BLaER1 treated with 17β-estradiol and CSF1 and Interleukin-3, amounts not matched to agents 10 nM and 100 nM (cell line): Measurements from ENCODE around the gene AJM1.
"Not testable (repeated sequence)": the region's sequence is repeated elsewhere in the genome, so short reads cannot be mapped to it uniquely, and the experiment has no call there.

Experiments used
- H3K27ac ChIP-seq, 11 experiments: shearing (Covaris generic); formaldehyde crosslinking; 2 replicates each; pipeline ENCODE4 v1.8.1; 2022
- H3K27me3 ChIP-seq, 11 experiments: shearing (Covaris generic); formaldehyde crosslinking; 2 replicates each; pipeline ENCODE4 v1.8.1; 2022
- H3K36me3 ChIP-seq, 11 experiments: shearing (Covaris generic); formaldehyde crosslinking; 2 replicates each; pipeline ENCODE4 v1.8.1; 2022
- H3K4me1 ChIP-seq, 10 experiments: shearing (Covaris generic); formaldehyde crosslinking; 2 replicates each; pipeline ENCODE4 v1.8.1; 2022
- H3K4me2 ChIP-seq, 11 experiments: shearing (Covaris generic); formaldehyde crosslinking; 2 replicates each; pipeline ENCODE4 v1.8.1; 2022
- H3K4me3 ChIP-seq, 10 experiments: shearing (Covaris generic); formaldehyde crosslinking; 2 replicates each; pipeline ENCODE4 v1.8.1; 2022
- H3K9ac ChIP-seq, 11 experiments: shearing (Covaris generic); formaldehyde crosslinking; 2 replicates each; pipeline ENCODE4 v1.8.1; 2022
- H3K9me3 ChIP-seq, 11 experiments: shearing (Covaris generic); formaldehyde crosslinking; replicated peaks in 1 of 11; 2 replicates each; pipeline ENCODE4 v1.8.1; 2022
- H4K20me1 ChIP-seq, 11 experiments: shearing (Covaris generic); formaldehyde crosslinking; 2 replicates each; pipeline ENCODE4 v1.8.1; 2022
- Cebpa-rat ChIP-seq, 11 experiments: shearing (Covaris generic); IDR thresholded peaks; 2 replicates each; pipeline ENCODE4 v1.8.1; 2022

The AJM1 gene

DNA sequence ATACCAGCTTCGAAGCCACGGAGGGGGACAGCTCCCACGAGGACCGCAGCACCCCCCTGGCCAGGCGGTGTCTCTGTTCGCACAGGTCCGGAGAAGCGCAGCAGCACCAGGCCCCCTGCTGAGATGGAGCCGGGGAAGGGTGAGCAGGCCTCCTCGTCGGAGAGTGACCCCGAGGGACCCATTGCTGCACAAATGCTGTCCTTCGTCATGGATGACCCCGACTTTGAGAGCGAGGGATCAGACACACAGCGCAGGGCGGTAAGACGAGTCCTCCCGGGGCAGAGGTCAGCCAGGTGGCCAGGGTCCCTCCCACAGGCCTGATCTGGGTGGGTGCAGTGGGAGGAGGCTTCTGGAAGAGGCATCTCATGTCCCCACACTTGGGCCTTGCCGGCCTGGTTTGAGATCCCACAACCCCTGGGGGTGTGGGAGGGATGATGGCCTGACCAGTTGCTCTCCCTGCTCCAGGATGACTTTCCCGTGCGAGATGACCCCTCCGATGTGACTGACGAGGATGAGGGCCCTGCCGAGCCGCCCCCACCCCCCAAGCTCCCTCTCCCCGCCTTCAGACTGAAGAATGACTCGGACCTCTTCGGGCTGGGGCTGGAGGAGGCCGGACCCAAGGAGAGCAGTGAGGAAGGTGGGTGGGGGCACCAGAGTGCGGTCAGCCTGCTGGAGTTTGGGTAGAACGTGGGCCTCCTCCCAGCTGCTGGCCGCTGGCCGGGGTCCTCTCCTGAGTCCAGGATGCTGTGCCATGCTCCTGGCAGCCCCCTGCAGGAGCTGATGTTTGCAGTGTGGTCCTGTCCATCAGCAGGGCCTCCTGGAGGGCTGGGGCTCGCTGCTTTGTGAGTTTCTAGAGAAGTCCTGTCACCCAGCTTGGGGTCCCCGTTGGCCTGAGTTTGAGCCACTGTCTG lies 2.8 kb upstream of the AJM1 start:
- peaks cover 0 to 82% (median 45%) of the 10 kb centered on the region in 11 experiments; a peak in 20 of 22 replicates for H4K20me1 ChIP-seq
- peaks cover 29 to 49% (median 43%) of the 10 kb centered on the region in 10 experiments for H3K4me1 ChIP-seq
- H3K27ac ChIP-seq, result no peak overlapping the region
- peaks cover 7 to 10% (median 7%) of the 10 kb centered on the region in 11 experiments; a peak in 21 of 22 replicates for H3K27me3 ChIP-seq
- no peak overlapping the region for H3K4me3 ChIP-seq
- H3K36me3 ChIP-seq, result peaks cover 24 to 66% (median 55%) of the 10 kb centered on the region in 11 experiments; a peak in 20 of 22 replicates
- H3K9ac ChIP-seq, result peak overlapping the region in 2 of 11 experiments; percentile 29 to 44; a peak in 3 of 22 replicates
- TF ChIP-seq Cebpa-rat (IDR thresholded peaks at IDR 0.05), result no peak
- no peaks in the 10 kb centered on the region for H3K9me3 ChIP-seq
- peak overlapping the region in 1 of 11 experiments; percentile 94; a peak in 1 of 22 replicates for H3K4me2 ChIP-seq

- peaks cover 24 to 60% (median 51%) of the 10 kb centered on the region in 11 experiments; a peak in 20 of 22 replicates for H3K36me3 ChIP-seq
- H3K27me3 ChIP-seq, result peaks cover 15 to 18% (median 16%) of the 10 kb centered on the region in 11 experiments
- H3K4me3 ChIP-seq, result no peak overlapping the region
- H3K4me1 ChIP-seq, result peaks cover 29 to 49% (median 43%) of the 10 kb centered on the region in 10 experiments
- TF ChIP-seq Cebpa-rat (IDR thresholded peaks at IDR 0.05), result no peak
- peak overlapping the region in 5 of 11 experiments; percentile 29 to 44 (median 38); a peak in 7 of 22 replicates for H3K9ac ChIP-seq
- H3K27ac ChIP-seq, result no peak overlapping the region
- peaks cover 0 to 7% (median 2%) of the 10 kb centered on the region in 11 experiments; a peak in 11 of 22 replicates for H3K9me3 ChIP-seq
- peak overlapping the region in 7 of 11 experiments; percentile 86 to 98 (median 94); a peak in 12 of 22 replicates for H3K4me2 ChIP-seq
- H4K20me1 ChIP-seq, result peaks cover 0 to 74% (median 43%) of the 10 kb centered on the region in 11 experiments; a peak in 20 of 22 replicates
These were observed 2.0 kb upstream of the AJM1 start for GRCh38 chr9:136840140-136840876.

DNA sequence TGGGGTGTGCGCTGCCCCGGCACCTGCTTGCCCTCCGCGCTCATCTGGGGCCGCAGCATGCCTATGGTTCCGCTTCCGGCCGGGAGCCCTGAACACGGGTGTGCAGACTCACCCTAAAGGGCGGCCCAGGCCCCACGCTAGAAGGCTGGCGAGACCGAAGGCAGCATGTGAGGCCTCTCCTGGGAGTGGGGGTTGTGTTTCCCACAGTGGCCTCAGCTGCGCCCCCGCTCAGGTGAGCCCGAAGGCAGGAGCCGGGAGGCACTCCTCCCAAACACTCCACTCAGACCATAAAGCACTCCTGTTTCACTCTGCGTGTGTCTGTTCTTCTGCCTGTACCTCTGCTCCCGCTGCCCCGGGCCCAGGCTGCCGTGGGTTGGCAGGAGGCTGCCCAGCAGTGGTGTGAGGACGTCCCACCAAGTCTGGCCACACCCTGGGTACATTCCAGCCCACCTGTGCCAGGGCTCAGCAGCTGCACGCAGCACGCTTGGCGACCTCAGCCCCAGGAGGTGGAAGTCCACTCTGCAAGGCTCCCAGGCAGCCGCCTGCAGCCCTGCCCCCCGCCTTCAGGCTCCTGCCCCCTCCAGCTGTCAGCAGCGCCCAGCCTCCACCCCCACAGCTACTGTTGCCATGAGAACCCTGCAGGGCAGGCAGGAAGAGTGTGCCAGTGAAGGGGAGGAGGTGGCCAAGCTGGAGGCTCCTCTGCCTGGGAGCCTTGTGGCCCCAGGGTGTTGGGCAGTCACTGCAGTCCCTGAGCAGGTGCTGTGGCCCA lies 1.2 kb upstream of the AJM1 start:
- Histone ChIP-seq H3K27ac (peak overlapping the region in 1 of 11 experiments; percentile 52; a peak in 3 of 22 replicates), H3K9me3 (peaks cover 0 to 14% (median 9%) of the 10 kb centered on the region in 11 experiments; a peak in 12 of 22 replicates), H3K27me3 (peaks cover 15 to 25% (median 23%) of the 10 kb centered on the region in 11 experiments), H3K4me3 (no peak overlapping the region), H3K4me1 (peaks cover 29 to 49% (median 43%) of the 10 kb centered on the region in 10 experiments), H3K9ac (peak overlapping the region in 7 of 11 experiments; percentile 0 to 79 (median 40); a peak in 10 of 22 replicates), H3K4me2 (peak overlapping the region; percentile 86 to 98 (median 94)), H4K20me1 (peaks cover 0 to 67% (median 38%) of the 10 kb centered on the region in 11 experiments; a peak in 20 of 22 replicates), H3K36me3 (peaks cover 19 to 52% (median 44%) of the 10 kb centered on the region in 11 experiments; a peak in 20 of 22 replicates)
- no peak for TF ChIP-seq Cebpa-rat (IDR thresholded peaks at IDR 0.05)

DNA sequence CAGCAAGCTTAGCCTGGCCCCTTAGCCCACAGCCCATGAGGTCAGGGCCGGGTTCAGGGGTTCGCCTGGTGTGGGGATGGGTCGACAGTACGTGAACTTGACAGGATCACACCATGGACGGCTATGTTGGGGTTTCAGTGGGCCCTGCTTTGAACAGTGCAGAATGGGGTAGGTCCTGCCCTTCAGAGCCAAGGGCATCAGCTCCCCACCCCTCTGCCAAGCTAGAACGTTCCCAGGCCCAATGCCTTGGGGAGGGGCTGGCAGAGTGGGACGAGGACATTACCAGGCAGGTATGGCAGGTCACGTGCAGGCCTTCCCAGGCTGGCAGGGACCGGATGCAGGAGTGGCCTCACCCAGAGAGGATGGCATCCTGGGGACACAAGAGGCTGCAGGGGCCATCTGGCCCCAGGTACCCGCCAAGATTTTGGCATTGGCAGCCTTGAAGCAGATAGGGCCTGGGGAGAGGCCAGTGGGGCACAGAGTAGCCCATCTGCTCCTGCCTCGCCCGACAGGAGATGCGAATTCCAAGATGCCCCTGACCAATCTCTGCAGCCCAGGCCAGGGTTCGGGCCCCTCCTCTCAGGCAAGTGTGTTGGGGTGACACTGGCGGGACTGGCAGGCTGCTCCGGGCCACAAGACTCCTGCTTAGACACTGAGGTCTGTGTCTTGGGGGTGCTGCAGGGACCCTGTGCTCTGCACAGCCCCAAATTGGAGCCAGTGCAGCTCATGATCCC lies 465 bp upstream of the AJM1 start:
- H3K9ac ChIP-seq, result peak overlapping the region in 8 of 11 experiments; percentile 38 to 79 (median 70); a peak in 15 of 22 replicates
- H3K4me2 ChIP-seq, result peak overlapping the region; percentile 86 to 98 (median 94)
- H3K9me3 ChIP-seq, result peaks cover 0 to 21% (median 9%) of the 10 kb centered on the region in 11 experiments; a peak in 12 of 22 replicates
- H3K4me1 ChIP-seq, result peaks cover 29 to 53% (median 44%) of the 10 kb centered on the region in 10 experiments
- H3K4me3 ChIP-seq, result peak overlapping the region in 9 of 10 experiments; percentile 56 to 71 (median 61); a peak in 13 of 20 replicates
- H3K36me3 ChIP-seq, result peaks cover 17 to 44% (median 36%) of the 10 kb centered on the region in 11 experiments; a peak in 20 of 22 replicates
- peaks cover 0 to 59% (median 35%) of the 10 kb centered on the region in 11 experiments; a peak in 20 of 22 replicates for H4K20me1 ChIP-seq
- H3K27me3 ChIP-seq, result peaks cover 20 to 33% (median 30%) of the 10 kb centered on the region in 11 experiments
- H3K27ac ChIP-seq, result peak overlapping the region in 1 of 11 experiments; percentile 52; a peak in 3 of 22 replicates

GRCh38 chr9:136843159-136843800 lies 1.0 kb downstream of the AJM1 start:
- Histone ChIP-seq H3K4me1 (peaks cover 29 to 65% (median 52%) of the 10 kb centered on the region in 10 experiments), H3K4me2 (peak overlapping the region; percentile 79 to 98 (median 94)), H3K9ac (peak overlapping the region; percentile 11 to 62 (median 50); a peak in 16 of 22 replicates), H3K4me3 (peak overlapping the region in 6 of 10 experiments; percentile 32 to 66 (median 41); a peak in 7 of 20 replicates), H3K36me3 (peaks cover 17 to 32% (median 26%) of the 10 kb centered on the region in 11 experiments; a peak in 20 of 22 replicates), H3K27me3 (peaks cover 21 to 46% (median 42%) of the 10 kb centered on the region in 11 experiments), H4K20me1 (peaks cover 0 to 56% (median 35%) of the 10 kb centered on the region in 11 experiments; a peak in 20 of 22 replicates), H3K9me3 (peaks cover 0 to 22% (median 9%) of the 10 kb centered on the region in 11 experiments; a peak in 12 of 22 replicates)
- not testable (repeated sequence) for H3K27ac ChIP-seq

- H3K9ac ChIP-seq, result peak overlapping the region in 5 of 11 experiments; percentile 47 to 58 (median 50); a peak in 4 of 22 replicates
- H3K4me2 ChIP-seq, result peak overlapping the region; percentile 79 to 98 (median 94)
- peaks cover 21 to 47% (median 42%) of the 10 kb centered on the region in 11 experiments for H3K27me3 ChIP-seq
- H3K4me3 ChIP-seq, result peak overlapping the region in 3 of 10 experiments; percentile 34 to 66 (median 61); a peak in 5 of 20 replicates
- not testable (repeated sequence) for H3K27ac ChIP-seq
- H4K20me1 ChIP-seq, result peaks cover 0 to 49% (median 33%) of the 10 kb centered on the region in 11 experiments; a peak in 20 of 22 replicates
- H3K36me3 ChIP-seq, result peaks cover 16 to 24% (median 18%) of the 10 kb centered on the region in 11 experiments; a peak in 20 of 22 replicates
- H3K4me1 ChIP-seq, result peaks cover 29 to 67% (median 53%) of the 10 kb centered on the region in 10 experiments
- peaks cover 0 to 22% (median 9%) of the 10 kb centered on the region in 11 experiments; a peak in 12 of 22 replicates for H3K9me3 ChIP-seq
These were observed 1.8 kb downstream of the AJM1 start for GRCh38 chr9:136843801-136844740.
